Tibial nerve (tissue), 4 donors: ENCODE results near the gene RNU5B-1. TPM values are rescaled to one million over a fixed set of nuclear protein-coding genes. Genes with fewer than 3 reads are reported as not detected.

ENCODE experiments used
- small RNA-seq: library from RNA; depleted of rRNA; stranded (forward); fragments of <200 nt; gene quantifications from one replicate; pipeline ENCODE3, GENCODE V24; 2016
- total RNA-seq, 4 donors: library from RNA; depleted of rRNA; stranded (reverse); fragments of >200 nt; gene quantifications; one replicate each; pipeline ENCODE4 v1.1.0, GENCODE V29; 2016

Gene RNU5B-1
- total RNA-seq, 4 donors from 2014 or later: not detected

Small RNAs within 50 kb of the gene (small RNA-seq; reads per million reads assigned to genes)
- gene RNU5A-1: 12,358 reads per million, percentile 100 among the genes with 10 or more reads in this experiment
- gene RNU5B-1: 2,250 reads per million, percentile 99 among the genes with 10 or more reads in this experiment
- gene SNORA24B: not detected

Other genes with a start within 250 kb of the RNU5B-1 start
- gene RASL12, start 236.7 kb upstream of the RNU5B-1 start, total RNA-seq: 10 to 100 TPM; 41.4 to 83.5 (median 78.7) TPM
- not detected for gene KBTBD13, start 227.9 kb upstream of the RNU5B-1 start, total RNA-seq
- 10 to 100 TPM in 3 of 4 donors, 1 to 10 TPM in 1; 8.4 to 16.7 (median 14.0) TPM for gene UBAP1L, start 189.5 kb upstream of the RNU5B-1 start, total RNA-seq
- gene PDCD7, start 170.9 kb upstream of the RNU5B-1 start, total RNA-seq: 10 to 100 TPM; 27.9 to 57.5 (median 37.8) TPM
- 10 to 100 TPM; 29.5 to 96.7 (median 69.7) TPM for gene CLPX, start 119.3 kb upstream of the RNU5B-1 start, total RNA-seq
- 100 to 1,000 TPM in 1 of 4 donors, 10 to 100 TPM in 2, 1 to 10 TPM in 1; 7.8 to 209 (median 55.5) TPM for gene CILP, start 93.2 kb upstream of the RNU5B-1 start, total RNA-seq
- 10 to 100 TPM in 3 of 4 donors, 1 to 10 TPM in 1; 5.9 to 15.5 (median 12.1) TPM for gene PARP16, start 17.8 kb upstream of the RNU5B-1 start, total RNA-seq
- not detected for gene RNU5A-1, start 8.6 kb upstream of the RNU5B-1 start, total RNA-seq
- gene IGDCC3, start 73.3 kb downstream of the RNU5B-1 start, total RNA-seq: not detected
- gene IGDCC4, start 118.3 kb downstream of the RNU5B-1 start, total RNA-seq: 1 to 10 TPM in 2 of 4 donors, under 1 TPM in 2; 0.59 to 2.0 (median 1.1) TPM
- 10 to 100 TPM; 31.2 to 49.4 (median 37.6) TPM for gene DPP8, start 213.0 kb downstream of the RNU5B-1 start, total RNA-seq
- 10 to 100 TPM; 44.1 to 60.3 (median 49.8) TPM for gene HACD3, start 225.8 kb downstream of the RNU5B-1 start, total RNA-seq